Erythroblast (primary cell): ENCODE measurements around the gene RAB3GAP1.
"Not testable (repeated sequence)": the region's sequence is repeated elsewhere in the genome, so short reads cannot be mapped to it uniquely, and the experiment has no call there.

Experiments used
- DNase-seq, 2 experiments: peaks; one replicate each; lab custom pipeline; 2025; lab: John Stamatoyannopoulos, UW
- GATA1 ChIP-seq: IDR thresholded peaks from 2 replicates; pipeline ENCODE4 v1.6.1; 2011; ENCODE audit warnings: low read depth, mild to moderate bottlenecking, control low read depth, low read length, moderate library complexity
- POLR2A ChIP-seq: IDR thresholded peaks from 2 replicates; pipeline ENCODE4 v1.6.1; 2011; ENCODE audit warnings: mild to moderate bottlenecking, low read length

Gene RAB3GAP1

GRCh38 chr2:135074216-135074615 is 22.1 kb downstream of the RAB3GAP1 start:
- TF ChIP-seq GATA1 = no peak
- TF ChIP-seq POLR2A = no peak
- DNase-seq = no peak

GRCh38 chr2:135076556-135076955 is 24.5 kb downstream of the RAB3GAP1 start:
- TF ChIP-seq GATA1 (no peak), POLR2A (no peak)
- DNase-seq = no peak

GRCh38 chr2:135078417-135078816 is 26.3 kb downstream of the RAB3GAP1 start:
- no peak for DNase-seq
- TF ChIP-seq GATA1 = no peak
- TF ChIP-seq POLR2A = no peak

GRCh38 chr2:135086222-135086621 is 34.1 kb downstream of the RAB3GAP1 start:
- no peak for DNase-seq
- TF ChIP-seq GATA1 (no peak), POLR2A (no peak)

- not testable (repeated sequence) for DNase-seq
These were observed 37.5 kb downstream of the RAB3GAP1 start for GRCh38 chr2:135089597-135089996.

- TF ChIP-seq POLR2A = no peak
- TF ChIP-seq GATA1 = no peak
- DNase-seq = no peak
These were observed 39.6 kb downstream of the RAB3GAP1 start for GRCh38 chr2:135091681-135092080.

- no peak for DNase-seq
These were observed 41.1 kb downstream of the RAB3GAP1 start for GRCh38 chr2:135093193-135093592.

GRCh38 chr2:135093670-135094330 is 41.7 kb downstream of the RAB3GAP1 start:
- no peak for DNase-seq
- TF ChIP-seq GATA1 (no peak), POLR2A (no peak)

More at GRCh38 chr2:135093193-135093592, 41.1 kb downstream of the RAB3GAP1 start:
- TF ChIP-seq POLR2A = no peak
- TF ChIP-seq GATA1 = no peak

GRCh38 chr2:135094508-135094907 is 42.4 kb downstream of the RAB3GAP1 start:
- TF ChIP-seq GATA1 = no peak
- no peak for TF ChIP-seq POLR2A
- no peak for DNase-seq

GRCh38 chr2:135095591-135095990 is 43.5 kb downstream of the RAB3GAP1 start:
- no peak for DNase-seq

GRCh38 chr2:135096665-135097446 is 44.8 kb downstream of the RAB3GAP1 start:
- DNase-seq = no peak
- TF ChIP-seq POLR2A (no peak), GATA1 (no peak)

More at GRCh38 chr2:135095591-135095990, 43.5 kb downstream of the RAB3GAP1 start:
- TF ChIP-seq GATA1 = no peak
- no peak for TF ChIP-seq POLR2A

GRCh38 chr2:135097532-135098231 is 45.6 kb downstream of the RAB3GAP1 start:
- DNase-seq = no peak
- no peak for TF ChIP-seq GATA1
- TF ChIP-seq POLR2A = no peak

- peak in 1 of 2 experiments; percentile 7 for DNase-seq
- no peak for TF ChIP-seq POLR2A
- no peak for TF ChIP-seq GATA1
These were observed 47.9 kb downstream of the RAB3GAP1 start for GRCh38 chr2:135099802-135100483.
